Testis (tissue), 3 donors: Measurements from ENCODE around the gene NEDD9. TPM values are rescaled to one million over a fixed set of nuclear protein-coding genes. Genes with fewer than 3 reads are reported as not detected.
A peak's percentile ranks its signal among the peaks of the same experiment; 100 is the strongest.

Experiments
- DNase-seq: peaks from one replicate; pipeline ENCODE4 v3.0.0-alpha.2; 2019
- H3K27ac ChIP-seq, 2 donors: fragments of 200-600 bp; sonication (generic); one replicate each; pipeline ENCODE4 v1.5.1; 2019
- H3K27me3 ChIP-seq: fragments of 200-600 bp; sonication (generic); one replicate; pipeline ENCODE4 v1.5.1; 2019
- H3K36me3 ChIP-seq: fragments of 200-600 bp; sonication (generic); one replicate; pipeline ENCODE4 v1.5.1; 2017; ENCODE audit warnings: low read depth; ENCODE audit errors: missing control alignments
- H3K4me1 ChIP-seq: fragments of 200-600 bp; sonication (generic); one replicate; pipeline ENCODE4 v1.5.1; 2019
- H3K4me3 ChIP-seq, 2 donors: fragments of 200-600 bp; sonication (generic); one replicate each; pipeline ENCODE4 v1.5.1; 2017 to 2019
- H3K9me3 ChIP-seq: fragments of 200-600 bp; sonication (generic); one replicate; pipeline ENCODE4 v1.5.1; 2017
- POLR2A ChIP-seq: fragments of 450-650 bp; IDR thresholded peaks from one replicate; pipeline ENCODE4 v1.6.1; 2017; ENCODE audit warnings: antibody characterized with exemption, mild to moderate bottlenecking, moderate library complexity
- WGBS, 2 donors: methylation state at CpG; one replicate each; pipeline ENCODE4 v1.1.5; 2018; 5-methylcytosine and 5-hydroxymethylcytosine counted together
- intact Hi-C: fragments of 100-400 bp; cut with DNase I; formaldehyde crosslinking; loops from one replicate; pipeline ENCODE4 v1.15.1; 2023; ENCODE audit warnings: low total_unique reads
- polyA plus RNA-seq: library from polyadenylated mRNA; stranded (reverse); fragments of 350-450 nt; fragmentation: Illumina TruSeq; extraction: RNeasy Lipid Tissue Mini Kit (QIAGEN cat#74804); gene quantifications from one replicate; pipeline ENCODE4 v1.2.3, GENCODE V29; 2014; ENCODE audit warnings: low read depth, low replicate concordance; ENCODE audit not compliant: insufficient read depth
- total RNA-seq, 2 donors: library from RNA; depleted of rRNA; stranded (reverse); fragments of >200 nt; gene quantifications; one replicate each; pipeline ENCODE4 v1.2.3, GENCODE V29; 2016
- TF ChIP-seq, protein P1 (sequence below), 3 experiments: fragments of 450-650 bp in 2 of 3; fragments of 200-600 bp in 1 of 3; sonication (generic) in 1 of 3; IDR thresholded peaks; one replicate each; pipeline ENCODE4 v1.5.1; 2016 to 2019; ENCODE audit warnings: antibody characterized with exemption in 3 of 3, mild to moderate bottlenecking in 2 of 3, moderate library complexity in 1 of 3

The NEDD9 gene
- total and polyA plus RNA-seq, 3 donors from 2014 or later = 21.0 to 67.0 (median 31.8) TPM

DNA sequence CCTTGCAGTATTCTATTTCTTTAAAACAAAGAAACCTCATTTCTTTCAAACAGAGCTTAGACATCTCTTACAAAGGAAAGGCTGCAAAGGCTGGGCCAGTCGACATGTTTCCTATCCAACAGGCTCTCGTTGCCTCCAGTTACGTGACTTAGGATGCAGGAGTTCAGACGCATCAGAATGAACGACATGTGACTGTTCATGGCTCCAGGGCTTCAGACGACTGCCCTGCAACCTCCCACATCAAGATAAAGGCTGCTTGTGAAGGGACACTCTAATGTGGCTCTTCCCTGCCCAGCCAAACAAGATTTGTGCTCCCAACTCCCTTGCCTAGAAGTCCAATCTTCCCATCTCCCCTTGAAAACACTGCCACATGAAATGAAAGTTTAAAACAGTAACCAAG lies 14.3 kb upstream of the NEDD9 start:
- no peaks in the 10 kb centered on the region for H3K36me3 ChIP-seq
- peaks cover 33% of the 10 kb centered on the region for H3K4me1 ChIP-seq
- intact Hi-C loops = no loop called here
- H3K27me3 ChIP-seq = no peaks in the 10 kb centered on the region
- H3K9me3 ChIP-seq = no peaks in the 10 kb centered on the region
- no peak overlapping the region for H3K4me3 ChIP-seq
- no peak for TF ChIP-seq POLR2A
- TF ChIP-seq, protein P1, sequence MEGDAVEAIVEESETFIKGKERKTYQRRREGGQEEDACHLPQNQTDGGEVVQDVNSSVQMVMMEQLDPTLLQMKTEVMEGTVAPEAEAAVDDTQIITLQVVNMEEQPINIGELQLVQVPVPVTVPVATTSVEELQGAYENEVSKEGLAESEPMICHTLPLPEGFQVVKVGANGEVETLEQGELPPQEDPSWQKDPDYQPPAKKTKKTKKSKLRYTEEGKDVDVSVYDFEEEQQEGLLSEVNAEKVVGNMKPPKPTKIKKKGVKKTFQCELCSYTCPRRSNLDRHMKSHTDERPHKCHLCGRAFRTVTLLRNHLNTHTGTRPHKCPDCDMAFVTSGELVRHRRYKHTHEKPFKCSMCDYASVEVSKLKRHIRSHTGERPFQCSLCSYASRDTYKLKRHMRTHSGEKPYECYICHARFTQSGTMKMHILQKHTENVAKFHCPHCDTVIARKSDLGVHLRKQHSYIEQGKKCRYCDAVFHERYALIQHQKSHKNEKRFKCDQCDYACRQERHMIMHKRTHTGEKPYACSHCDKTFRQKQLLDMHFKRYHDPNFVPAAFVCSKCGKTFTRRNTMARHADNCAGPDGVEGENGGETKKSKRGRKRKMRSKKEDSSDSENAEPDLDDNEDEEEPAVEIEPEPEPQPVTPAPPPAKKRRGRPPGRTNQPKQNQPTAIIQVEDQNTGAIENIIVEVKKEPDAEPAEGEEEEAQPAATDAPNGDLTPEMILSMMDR (IDR thresholded peaks at IDR 0.05) = no peak
- 61 to 77% methylated on average over 6 of the region's 6 CpGs for WGBS, 2 donors
- H3K27ac ChIP-seq = no peak overlapping the region
- no peak for DNase-seq

DNA sequence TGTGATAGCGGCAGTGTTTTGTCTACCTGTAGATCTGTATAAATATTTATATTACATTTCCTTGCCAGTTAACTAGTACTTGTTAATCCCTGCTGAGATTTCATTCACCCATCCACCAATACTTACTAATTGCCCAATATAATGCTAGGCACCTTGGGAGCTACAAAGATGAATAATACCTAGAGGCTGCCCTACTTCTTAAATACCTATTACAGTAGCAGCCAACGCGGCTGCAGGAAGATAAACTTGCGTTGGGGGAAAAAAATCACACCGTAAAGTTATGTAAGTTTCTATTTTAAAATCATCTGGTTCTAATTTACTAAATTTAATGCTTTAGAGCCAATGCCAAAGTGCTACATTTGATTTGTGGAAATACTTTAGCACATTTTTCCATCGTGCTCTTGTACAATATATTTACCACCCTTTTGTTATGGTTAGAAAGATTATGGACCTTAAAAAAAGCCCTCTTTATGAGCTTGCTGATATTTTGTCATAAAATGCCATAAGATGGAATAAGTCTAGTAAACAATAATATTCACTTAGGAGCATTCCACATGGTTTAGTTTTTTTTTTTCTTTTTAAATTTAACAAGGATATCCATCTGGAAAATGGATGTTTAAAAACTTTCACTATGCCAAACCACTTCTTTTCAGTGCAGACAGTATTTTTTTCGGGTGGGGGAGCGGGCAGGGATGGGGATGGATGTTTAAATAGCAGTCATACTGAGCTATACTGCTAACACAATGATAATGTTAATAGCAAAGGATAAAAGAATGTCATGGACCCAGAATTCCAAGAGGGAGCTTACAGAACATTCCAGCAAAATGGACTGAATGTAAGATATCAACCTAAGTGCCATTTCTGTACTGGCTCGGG lies 13.2 kb upstream of the NEDD9 start:
- Histone ChIP-seq H3K36me3 (no peaks in the 10 kb centered on the region), H3K27me3 (no peaks in the 10 kb centered on the region), H3K9me3 (no peaks in the 10 kb centered on the region), H3K4me1 (peaks cover 27% of the 10 kb centered on the region), H3K4me3 (no peak overlapping the region), H3K27ac (peak overlapping the region in 1 of 2 donors; percentile 43)
- no peak for DNase-seq
- WGBS, 2 donors = 49 to 61% methylated on average over 9 of the region's 9 CpGs
- intact Hi-C loops = no loop called here
- TF ChIP-seq POLR2A = no peak
- TF ChIP-seq, protein P1 (IDR thresholded peaks at IDR 0.05) = no peak

DNA sequence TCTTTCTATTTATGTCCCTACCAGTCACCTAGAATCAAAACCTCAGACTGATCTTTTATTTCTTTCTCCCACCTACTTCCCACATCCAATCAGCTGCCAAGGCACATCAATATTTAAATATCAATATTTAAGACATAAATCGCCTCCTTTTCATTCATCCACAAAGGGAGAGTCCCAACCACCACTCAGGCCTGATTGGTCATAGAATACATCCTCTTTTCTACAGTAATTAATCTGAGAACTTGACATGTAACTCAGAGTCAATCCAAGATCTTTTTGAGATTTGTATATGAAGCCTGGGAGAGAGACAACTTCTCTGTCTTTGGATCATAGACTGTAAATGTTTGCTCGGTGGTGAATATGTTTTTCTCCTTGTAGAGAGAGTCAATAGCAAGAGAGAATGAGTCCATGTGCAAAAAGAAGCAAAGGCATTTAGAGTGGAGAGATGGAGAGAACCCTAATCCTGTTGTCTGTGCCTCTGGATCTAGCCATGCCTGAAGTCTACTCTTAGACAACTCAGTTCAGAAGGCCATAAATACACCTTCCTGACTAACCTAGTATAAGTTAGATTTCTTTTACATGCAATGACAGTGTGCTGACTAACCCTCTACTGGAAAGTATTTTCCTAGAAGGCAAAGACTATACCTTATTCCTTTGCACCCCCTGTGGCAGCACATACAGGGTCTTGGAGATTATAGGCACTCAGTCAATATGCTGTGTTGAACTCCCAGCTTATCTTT lies 12.1 kb upstream of the NEDD9 start:
- no peak overlapping the region for H3K4me3 ChIP-seq
- no peak overlapping the region for H3K27ac ChIP-seq
- 45 to 75% methylated on average over 2 of the region's 2 CpGs for WGBS, 2 donors
- intact Hi-C loops = no loop called here
- H3K4me1 ChIP-seq = peaks cover 19% of the 10 kb centered on the region
- no peaks in the 10 kb centered on the region for H3K9me3 ChIP-seq
- H3K36me3 ChIP-seq = no peaks in the 10 kb centered on the region
- no peak for TF ChIP-seq POLR2A
- TF ChIP-seq, protein P1 (IDR thresholded peaks at IDR 0.05) = no peak
- H3K27me3 ChIP-seq = no peaks in the 10 kb centered on the region
- DNase-seq = no peak

DNA sequence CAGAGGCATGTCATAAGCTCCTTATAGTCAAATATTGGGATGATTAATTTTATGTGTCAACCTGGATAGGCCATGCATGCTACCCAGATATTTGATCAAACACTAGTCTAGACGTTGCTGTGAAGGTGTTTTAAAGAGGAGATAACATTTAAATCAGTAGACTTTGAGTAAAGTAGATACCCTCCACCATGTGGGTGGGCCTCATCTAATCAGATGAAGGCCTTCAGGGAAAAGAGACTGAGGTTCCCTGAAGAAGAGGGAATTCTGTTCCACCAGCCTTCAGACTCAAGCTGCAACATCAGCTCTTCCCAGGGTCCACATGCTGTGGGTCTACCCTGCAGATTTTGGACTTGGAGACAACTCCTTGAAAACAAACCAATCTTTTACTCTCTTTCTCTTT lies 11.4 kb upstream of the NEDD9 start:
- Histone ChIP-seq H3K27me3 (no peaks in the 10 kb centered on the region), H3K36me3 (no peaks in the 10 kb centered on the region), H3K4me1 (peaks cover 19% of the 10 kb centered on the region), H3K4me3 (no peak overlapping the region), H3K27ac (no peak overlapping the region), H3K9me3 (no peaks in the 10 kb centered on the region)
- 81 to 90% methylated on average over 1 of the region's 1 CpG for WGBS, 2 donors
- intact Hi-C loops = no loop called here
- TF ChIP-seq POLR2A = no peak
- DNase-seq = no peak

DNA sequence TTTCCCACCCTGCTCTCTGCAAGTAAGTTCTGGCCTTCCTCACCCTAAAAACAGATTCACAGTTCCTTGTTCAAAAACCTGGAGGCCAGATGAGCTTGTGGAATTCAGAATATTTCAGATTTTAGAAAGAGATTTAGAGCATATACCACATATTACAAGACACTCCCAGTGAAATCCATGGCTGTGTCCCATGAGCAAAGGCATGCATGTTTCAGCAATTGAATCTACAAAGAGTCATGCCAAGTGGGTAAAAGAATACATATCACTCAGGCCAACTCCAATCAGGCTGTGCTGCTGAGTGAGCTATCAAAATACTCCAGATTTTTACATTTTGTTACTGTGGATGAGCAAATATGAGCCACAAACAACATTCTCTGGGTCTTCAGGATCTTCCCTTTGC lies 10.2 kb upstream of the NEDD9 start:
- Histone ChIP-seq H3K4me1 (peaks cover 19% of the 10 kb centered on the region), H3K27ac (no peak overlapping the region), H3K9me3 (no peaks in the 10 kb centered on the region), H3K36me3 (no peaks in the 10 kb centered on the region), H3K4me3 (no peak overlapping the region), H3K27me3 (no peaks in the 10 kb centered on the region)
- intact Hi-C loops = no loop called here
- TF ChIP-seq POLR2A = no peak
- TF ChIP-seq, protein P1 (IDR thresholded peaks at IDR 0.05) = no peak
- DNase-seq = no peak
